ENCODE data around the gene ANKRD31. TPM values are rescaled to one million over a fixed set of nuclear protein-coding genes. Genes with fewer than 3 reads are reported as not detected.
"Not testable (repeated sequence)": the region's sequence is repeated elsewhere in the genome, so short reads cannot be mapped to it uniquely, and the experiment has no call there.

The ANKRD31 gene
- total and polyA plus RNA-seq, 5 donors, result 0.05 to 0.31 (median 0.14) TPM

GRCh38 chr5:75265731-75266130 lies 29.1 kb upstream of the ANKRD31 start:
- no peaks in the 10 kb centered on the region for H3K27me3 ChIP-seq (ENCODE audit: control insufficient read depth, insufficient read depth)
- WGBS, result 34% methylated on average over 2 of the region's 2 CpGs
- intact Hi-C loops (cut with DNase I), result no loop called here
- ATAC-seq (no peak), DNase-seq (no peak)
- no peak overlapping the region for H3K27ac ChIP-seq (ENCODE audit: low read length)
- no peak overlapping the region for H3K4me3 ChIP-seq (ENCODE audit: low read length)
- no peaks in the 10 kb centered on the region for H3K4me1 ChIP-seq (ENCODE audit: control insufficient read depth, insufficient read depth, low read length)
- no peaks in the 10 kb centered on the region for H3K9me3 ChIP-seq (ENCODE audit: control insufficient read depth, low read length)

- 84% methylated on average over 3 of the region's 3 CpGs for WGBS
Observed at GRCh38 chr5:75262271-75262670, 25.6 kb upstream of the ANKRD31 start.

GRCh38 chr5:75260708-75261107 lies 24.0 kb upstream of the ANKRD31 start:
- no peak for DNase-seq
- Histone ChIP-seq H3K27ac (ENCODE audit: low read length) (no peak overlapping the region), H3K9me3 (ENCODE audit: control insufficient read depth, low read length) (no peaks in the 10 kb centered on the region), H3K27me3 (ENCODE audit: control insufficient read depth, insufficient read depth) (no peaks in the 10 kb centered on the region), H3K4me1 (ENCODE audit: control insufficient read depth, insufficient read depth, low read length) (no peaks in the 10 kb centered on the region), H3K4me3 (ENCODE audit: low read length) (no peak overlapping the region)
- intact Hi-C loops (cut with DNase I), result no loop called here
- WGBS, result 83% methylated on average over 2 of the region's 2 CpGs
- no peak for ATAC-seq

More at GRCh38 chr5:75262271-75262670, 25.6 kb upstream of the ANKRD31 start:
- Histone ChIP-seq H3K9me3 (ENCODE audit: control insufficient read depth, low read length) (no peaks in the 10 kb centered on the region), H3K27ac (ENCODE audit: low read length) (no peak overlapping the region), H3K27me3 (ENCODE audit: control insufficient read depth, insufficient read depth) (no peaks in the 10 kb centered on the region), H3K4me1 (ENCODE audit: control insufficient read depth, insufficient read depth, low read length) (no peaks in the 10 kb centered on the region), H3K4me3 (ENCODE audit: low read length) (no peak overlapping the region)
- intact Hi-C loops (cut with DNase I), result no loop called here
- DNase-seq, result no peak
- no peak for ATAC-seq

GRCh38 chr5:75250452-75250851 lies 13.8 kb upstream of the ANKRD31 start:
- H3K27me3 ChIP-seq (ENCODE audit: control insufficient read depth, insufficient read depth); ATAC-seq; H3K4me1 ChIP-seq (ENCODE audit: control insufficient read depth, insufficient read depth, low read length); H3K4me3 ChIP-seq (ENCODE audit: low read length); H3K9me3 ChIP-seq (ENCODE audit: control insufficient read depth, low read length); DNase-seq; intact Hi-C loops (cut with DNase I); H3K27ac ChIP-seq (ENCODE audit: low read length): not testable (repeated sequence)
- 80% methylated on average over 4 of the region's 4 CpGs for WGBS

- 94% methylated on average over 2 of the region's 2 CpGs for WGBS
- H3K4me1 ChIP-seq (ENCODE audit: control insufficient read depth, insufficient read depth, low read length), result no peaks in the 10 kb centered on the region
- no peak overlapping the region for H3K4me3 ChIP-seq (ENCODE audit: low read length)
- no peaks in the 10 kb centered on the region for H3K9me3 ChIP-seq (ENCODE audit: control insufficient read depth, low read length)
- intact Hi-C loops (cut with DNase I), result loop anchor here in 1 of 4 donors (10.0 kb wide), 1 partner anchor 80 kb away; no protein-coding TSS in a partner anchor
- DNase-seq (no peak), ATAC-seq (no peak)
- H3K27me3 ChIP-seq (ENCODE audit: control insufficient read depth, insufficient read depth), result no peaks in the 10 kb centered on the region
- no peak overlapping the region for H3K27ac ChIP-seq (ENCODE audit: low read length)
Observed at GRCh38 chr5:75245023-75245422, 8.3 kb upstream of the ANKRD31 start.

GRCh38 chr5:75243510-75243909 lies 6.8 kb upstream of the ANKRD31 start:
- H3K4me1 ChIP-seq (ENCODE audit: control insufficient read depth, insufficient read depth, low read length), result no peaks in the 10 kb centered on the region
- ATAC-seq (no peak), DNase-seq (no peak)
- no peak overlapping the region for H3K4me3 ChIP-seq (ENCODE audit: low read length)
- 79% methylated on average over 5 of the region's 5 CpGs for WGBS
- H3K27me3 ChIP-seq (ENCODE audit: control insufficient read depth, insufficient read depth), result no peaks in the 10 kb centered on the region
- intact Hi-C loops (cut with DNase I), result loop anchor here in 1 of 4 donors (10.0 kb wide), 1 partner anchor 81 kb away; no protein-coding TSS in a partner anchor
- H3K27ac ChIP-seq (ENCODE audit: low read length), result no peak overlapping the region
- no peaks in the 10 kb centered on the region for H3K9me3 ChIP-seq (ENCODE audit: control insufficient read depth, low read length)

- H3K9me3 ChIP-seq (ENCODE audit: control insufficient read depth, low read length), result no peaks in the 10 kb centered on the region
- no peaks in the 10 kb centered on the region for H3K27me3 ChIP-seq (ENCODE audit: control insufficient read depth, insufficient read depth)
- DNase-seq (no peak), ATAC-seq (no peak)
- H3K4me1 ChIP-seq (ENCODE audit: control insufficient read depth, insufficient read depth, low read length), result no peaks in the 10 kb centered on the region
- WGBS, result 72% methylated on average over 1 of the region's 1 CpG
- intact Hi-C loops (cut with DNase I), result loop anchor here in 1 of 4 donors (10.0 kb wide), 1 partner anchor 82 kb away; no protein-coding TSS in a partner anchor
- H3K27ac ChIP-seq (ENCODE audit: low read length), result no peak overlapping the region
- no peak overlapping the region for H3K4me3 ChIP-seq (ENCODE audit: low read length)
Observed at GRCh38 chr5:75243100-75243499, 6.4 kb upstream of the ANKRD31 start.

- 79% methylated on average over 2 of the region's 2 CpGs for WGBS
- Histone ChIP-seq H3K4me1 (ENCODE audit: control insufficient read depth, insufficient read depth, low read length) (no peaks in the 10 kb centered on the region), H3K27ac (ENCODE audit: low read length) (no peak overlapping the region), H3K27me3 (ENCODE audit: control insufficient read depth, insufficient read depth) (no peaks in the 10 kb centered on the region), H3K4me3 (ENCODE audit: low read length) (no peak overlapping the region), H3K9me3 (ENCODE audit: control insufficient read depth, low read length) (no peaks in the 10 kb centered on the region)
- intact Hi-C loops (cut with DNase I), result loop anchor here in 1 of 4 donors (10.0 kb wide), 1 partner anchor 83 kb away; no protein-coding TSS in a partner anchor
- ATAC-seq (no peak), DNase-seq (no peak)
Observed at GRCh38 chr5:75242067-75242466, 5.4 kb upstream of the ANKRD31 start.

GRCh38 chr5:75239681-75240080 lies 3.0 kb upstream of the ANKRD31 start:
- ATAC-seq (no peak), DNase-seq (no peak)
- Histone ChIP-seq H3K27ac (ENCODE audit: low read length) (no peak overlapping the region), H3K9me3 (ENCODE audit: control insufficient read depth, low read length) (no peaks in the 10 kb centered on the region), H3K27me3 (ENCODE audit: control insufficient read depth, insufficient read depth) (no peaks in the 10 kb centered on the region), H3K4me1 (ENCODE audit: control insufficient read depth, insufficient read depth, low read length) (no peaks in the 10 kb centered on the region), H3K4me3 (ENCODE audit: low read length) (no peak overlapping the region)
- intact Hi-C loops (cut with DNase I), result loop anchor here in 3 of 4 donors (10.0 kb wide), 3 partner anchors 85 to 445 kb away; partner anchors contain the start of gene HMGCR (in 1 of the 3)
- WGBS, result 95% methylated on average over 2 of the region's 2 CpGs

GRCh38 chr5:75235711-75236110 lies 967 bp downstream of the ANKRD31 start:
- DNase-seq (no peak), ATAC-seq (no peak)
- H3K4me3 ChIP-seq (ENCODE audit: low read length), result no peak overlapping the region
- no peaks in the 10 kb centered on the region for H3K27me3 ChIP-seq (ENCODE audit: control insufficient read depth, insufficient read depth)
- intact Hi-C loops (cut with DNase I), result loop anchor here in 2 of 4 donors (2.0 to 10.0 kb wide), 3 partner anchors 99 to 449 kb away; partner anchors contain the start of gene HMGCR (in 2 of the 2)
- no peaks in the 10 kb centered on the region for H3K4me1 ChIP-seq (ENCODE audit: control insufficient read depth, insufficient read depth, low read length)
- no peak overlapping the region for H3K27ac ChIP-seq (ENCODE audit: low read length)
- WGBS, result 93% methylated on average over 4 of the region's 4 CpGs
- H3K9me3 ChIP-seq (ENCODE audit: control insufficient read depth, low read length), result no peaks in the 10 kb centered on the region

GRCh38 chr5:75234251-75234650 lies 2.4 kb downstream of the ANKRD31 start:
- ATAC-seq (no peak), DNase-seq (no peak)
- Histone ChIP-seq H3K4me3 (ENCODE audit: low read length) (no peak overlapping the region), H3K4me1 (ENCODE audit: control insufficient read depth, insufficient read depth, low read length) (no peaks in the 10 kb centered on the region), H3K27me3 (ENCODE audit: control insufficient read depth, insufficient read depth) (no peaks in the 10 kb centered on the region), H3K9me3 (ENCODE audit: control insufficient read depth, low read length) (no peaks in the 10 kb centered on the region), H3K27ac (ENCODE audit: low read length) (no peak overlapping the region)
- intact Hi-C loops (cut with DNase I), result loop anchor here in 2 of 4 donors (10.0 kb wide), 2 partner anchors 101 to 451 kb away; partner anchors contain the start of gene HMGCR (in 1 of the 2)

GRCh38 chr5:75226916-75227315 lies 9.8 kb downstream of the ANKRD31 start:
- 70% methylated on average over 2 of the region's 2 CpGs for WGBS
- Histone ChIP-seq H3K27me3 (ENCODE audit: control insufficient read depth, insufficient read depth) (no peaks in the 10 kb centered on the region), H3K9me3 (ENCODE audit: control insufficient read depth, low read length) (no peaks in the 10 kb centered on the region), H3K27ac (ENCODE audit: low read length) (no peak overlapping the region), H3K4me1 (ENCODE audit: control insufficient read depth, insufficient read depth, low read length) (no peaks in the 10 kb centered on the region), H3K4me3 (ENCODE audit: low read length) (no peak overlapping the region)
- intact Hi-C loops (cut with DNase I), result no loop called here
- no peak for ATAC-seq
- no peak for DNase-seq

All from right cardiac atrium (tissue), 5 donors.